Tibial artery (tissue), 4 donors: ENCODE measurements around the gene NT5DC4.

Source experiments
- DNase-seq, 2 donors: peaks; one replicate each; pipeline ENCODE4 v3.0.0-alpha.2; 2019
- H3K27ac ChIP-seq, 2 donors: fragments of 200-600 bp; sonication (generic) in 1 of 2; 1 replicate in 1 of 2; 2 replicates in 1 of 2; pipeline ENCODE4 v1.5.1; 2018 to 2019; ENCODE audit warnings: mild to moderate bottlenecking in 1 of 2
- H3K27me3 ChIP-seq, 2 donors: fragments of 200-600 bp; sonication (generic) in 1 of 2; one replicate each; pipeline versions ENCODE4 v1.5.1 to v1.6.0; 2016 to 2019
- H3K36me3 ChIP-seq, 3 donors: fragments of 200-600 bp; sonication (generic) in 2 of 3; one replicate each; pipeline ENCODE4 v1.5.1; 2016 to 2019; ENCODE audit warnings: mild to moderate bottlenecking in 2 of 3
- H3K4me1 ChIP-seq, 4 donors: fragments of 200-600 bp; sonication (generic) in 2 of 4; 1 replicate in 3 of 4; 2 replicates in 1 of 4; pipeline ENCODE4 v1.5.1; 2016 to 2019
- H3K4me3 ChIP-seq, 2 donors: fragments of 200-600 bp; sonication (generic) in 1 of 2; 1 replicate in 1 of 2; 2 replicates in 1 of 2; pipeline ENCODE4 v1.5.1; 2018 to 2019; ENCODE audit warnings: mild to moderate bottlenecking in 2 of 2
- H3K9me3 ChIP-seq, 3 donors: fragments of 200-600 bp; sonication (generic) in 1 of 3; one replicate each; pipeline ENCODE4 v1.5.1; 2016 to 2019
- intact Hi-C: fragments of 100-400 bp; cut with DNase I; formaldehyde crosslinking; loops from one replicate; pipeline ENCODE4 v1.15.0; 2023; ENCODE audit warnings: low total_unique reads
- TF ChIP-seq, protein P1 (sequence below), 2 experiments: fragments of 200-600 bp in 1 of 2; fragments of 450-650 bp in 1 of 2; IDR thresholded peaks; one replicate each; pipeline ENCODE4 v1.5.1; 2017 to 2019; ENCODE audit warnings: antibody characterized with exemption in 2 of 2, mild to moderate bottlenecking in 1 of 2, moderate library complexity in 1 of 2

The NT5DC4 gene

DNA sequence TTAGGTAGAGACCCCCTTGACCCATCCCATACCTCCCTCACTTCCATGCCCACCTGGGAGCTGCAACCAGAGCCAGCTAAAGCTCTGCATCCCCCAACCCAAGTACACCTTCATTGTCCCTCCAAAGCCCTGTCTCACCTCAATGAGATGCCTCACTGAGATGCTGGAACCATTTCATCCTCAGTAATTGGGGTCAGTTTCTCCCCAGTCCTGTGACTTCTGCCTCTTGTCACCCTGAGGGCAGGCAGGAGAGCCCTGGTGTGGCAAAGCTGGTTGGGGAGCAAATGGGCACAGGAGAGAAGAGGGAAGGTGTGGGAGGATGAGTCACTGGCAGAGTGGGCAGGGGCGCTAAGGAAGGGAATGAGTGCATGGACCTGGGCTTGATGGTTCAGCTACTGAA, 27.9 kb upstream of the NT5DC4 start:
- intact Hi-C loops = loop anchor here (10.0 kb wide), 1 partner anchor 68 kb away; no protein-coding TSS in a partner anchor
- Histone ChIP-seq H3K27me3 (no peaks in the 10 kb centered on the region), H3K27ac (no peak overlapping the region), H3K9me3 (no peaks in the 10 kb centered on the region), H3K36me3 (no peaks in the 10 kb centered on the region), H3K4me3 (no peak overlapping the region), H3K4me1 (no peaks in the 10 kb centered on the region)
- no peak for DNase-seq
- TF ChIP-seq, protein P1, sequence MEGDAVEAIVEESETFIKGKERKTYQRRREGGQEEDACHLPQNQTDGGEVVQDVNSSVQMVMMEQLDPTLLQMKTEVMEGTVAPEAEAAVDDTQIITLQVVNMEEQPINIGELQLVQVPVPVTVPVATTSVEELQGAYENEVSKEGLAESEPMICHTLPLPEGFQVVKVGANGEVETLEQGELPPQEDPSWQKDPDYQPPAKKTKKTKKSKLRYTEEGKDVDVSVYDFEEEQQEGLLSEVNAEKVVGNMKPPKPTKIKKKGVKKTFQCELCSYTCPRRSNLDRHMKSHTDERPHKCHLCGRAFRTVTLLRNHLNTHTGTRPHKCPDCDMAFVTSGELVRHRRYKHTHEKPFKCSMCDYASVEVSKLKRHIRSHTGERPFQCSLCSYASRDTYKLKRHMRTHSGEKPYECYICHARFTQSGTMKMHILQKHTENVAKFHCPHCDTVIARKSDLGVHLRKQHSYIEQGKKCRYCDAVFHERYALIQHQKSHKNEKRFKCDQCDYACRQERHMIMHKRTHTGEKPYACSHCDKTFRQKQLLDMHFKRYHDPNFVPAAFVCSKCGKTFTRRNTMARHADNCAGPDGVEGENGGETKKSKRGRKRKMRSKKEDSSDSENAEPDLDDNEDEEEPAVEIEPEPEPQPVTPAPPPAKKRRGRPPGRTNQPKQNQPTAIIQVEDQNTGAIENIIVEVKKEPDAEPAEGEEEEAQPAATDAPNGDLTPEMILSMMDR (IDR thresholded peaks at IDR 0.05) = no peak

DNA sequence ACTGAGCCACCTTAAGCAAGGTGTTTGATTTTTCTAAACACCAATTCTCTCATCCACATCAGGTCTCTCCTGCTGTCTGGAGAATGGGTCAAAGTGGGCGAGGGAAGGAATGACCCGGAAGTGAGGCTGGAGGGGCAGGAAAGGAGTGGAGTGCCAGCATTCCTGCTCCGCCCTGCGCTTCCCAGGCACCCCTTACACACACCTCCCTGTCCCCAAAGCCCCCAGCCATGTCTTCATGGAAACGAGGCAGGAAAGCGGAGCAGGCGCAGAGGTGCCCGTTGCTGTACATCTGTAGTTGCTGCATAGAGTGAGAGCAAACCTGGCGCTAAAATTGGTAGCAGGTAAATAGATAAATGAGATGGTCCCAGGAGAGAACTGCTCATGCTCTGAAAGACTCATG, 27.2 kb upstream of the NT5DC4 start:
- H3K4me1 ChIP-seq = no peaks in the 10 kb centered on the region
- TF ChIP-seq, protein P1 (IDR thresholded peaks at IDR 0.05) = no peak
- H3K4me3 ChIP-seq = no peak overlapping the region
- intact Hi-C loops = loop anchor here (10.0 kb wide), 1 partner anchor 69 kb away; no protein-coding TSS in a partner anchor
- no peak for DNase-seq
- no peak overlapping the region for H3K27ac ChIP-seq
- H3K27me3 ChIP-seq = no peaks in the 10 kb centered on the region
- H3K9me3 ChIP-seq = no peaks in the 10 kb centered on the region
- no peaks in the 10 kb centered on the region for H3K36me3 ChIP-seq

DNA sequence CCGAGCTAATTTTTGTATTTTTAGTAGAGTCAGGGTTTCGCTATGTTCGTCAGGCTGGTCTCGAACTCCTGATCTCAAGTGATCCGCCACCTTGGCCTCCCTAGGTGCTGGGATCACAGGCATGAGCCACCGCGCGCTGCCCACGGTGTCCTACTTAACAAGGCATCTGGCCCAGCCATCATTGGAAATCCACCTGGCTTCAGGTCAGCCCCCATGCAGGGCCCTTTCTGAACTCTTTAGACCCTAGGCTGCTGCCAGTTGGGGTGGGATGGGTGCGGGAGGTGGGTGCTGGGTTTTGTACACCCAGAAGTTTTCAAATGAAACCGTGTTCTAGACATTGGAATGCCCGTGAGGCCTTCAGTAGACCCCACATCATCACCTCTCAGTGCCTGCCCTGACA, 26.6 kb upstream of the NT5DC4 start:
- no peak for DNase-seq
- TF ChIP-seq, protein P1 (IDR thresholded peaks at IDR 0.05) = no peak

DNA sequence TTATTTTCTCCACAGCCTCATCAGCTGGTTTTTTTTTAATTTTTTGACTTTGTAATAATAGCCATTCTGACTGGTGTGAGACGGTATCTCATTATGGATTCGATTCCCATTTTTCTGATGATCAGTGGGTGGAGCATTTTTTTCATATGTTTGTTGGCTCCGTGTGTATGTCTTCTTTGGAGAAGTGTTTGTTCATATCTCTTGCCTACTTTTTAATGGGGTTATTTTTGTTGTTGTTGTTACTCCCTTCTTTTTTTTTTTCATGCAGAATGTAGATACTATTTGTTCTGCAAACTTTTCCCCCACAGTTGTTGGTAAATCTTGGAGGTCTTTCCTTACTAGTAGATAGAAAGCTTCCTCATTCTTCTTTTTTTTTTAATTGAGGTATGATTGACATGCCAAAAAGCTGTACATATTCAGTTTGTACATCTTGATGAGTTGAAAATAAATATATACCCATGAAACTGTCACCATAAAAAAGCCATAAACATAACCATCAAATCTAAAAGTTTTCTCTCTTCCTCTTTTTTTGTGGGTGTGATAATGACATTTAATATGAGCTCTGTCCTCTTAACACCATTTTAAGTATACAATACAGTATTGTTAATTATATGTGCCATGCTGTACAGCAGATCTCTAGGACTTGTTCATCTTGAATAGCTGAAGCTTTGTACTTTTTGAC, 21.8 kb upstream of the NT5DC4 start:
- H3K27me3 ChIP-seq = peaks cover 0 to 5% of the 10 kb centered on the region in 2 donors
- no peaks in the 10 kb centered on the region for H3K36me3 ChIP-seq
- intact Hi-C loops = loop anchor here (10.0 kb wide), 1 partner anchor 74 kb away; no protein-coding TSS in a partner anchor
- no peaks in the 10 kb centered on the region for H3K9me3 ChIP-seq
- H3K4me3 ChIP-seq = no peak overlapping the region
- no peaks in the 10 kb centered on the region for H3K4me1 ChIP-seq
- no peak for DNase-seq
- TF ChIP-seq, protein P1 (IDR thresholded peaks at IDR 0.05) = no peak
- H3K27ac ChIP-seq = no peak overlapping the region

More for the DNA sequence above, 26.6 kb upstream of the NT5DC4 start:
- Histone ChIP-seq H3K9me3 (no peaks in the 10 kb centered on the region), H3K27ac (no peak overlapping the region), H3K4me1 (no peaks in the 10 kb centered on the region), H3K27me3 (no peaks in the 10 kb centered on the region), H3K4me3 (no peak overlapping the region), H3K36me3 (no peaks in the 10 kb centered on the region)
- intact Hi-C loops = loop anchor here (10.0 kb wide), 1 partner anchor 69 kb away; no protein-coding TSS in a partner anchor

DNA sequence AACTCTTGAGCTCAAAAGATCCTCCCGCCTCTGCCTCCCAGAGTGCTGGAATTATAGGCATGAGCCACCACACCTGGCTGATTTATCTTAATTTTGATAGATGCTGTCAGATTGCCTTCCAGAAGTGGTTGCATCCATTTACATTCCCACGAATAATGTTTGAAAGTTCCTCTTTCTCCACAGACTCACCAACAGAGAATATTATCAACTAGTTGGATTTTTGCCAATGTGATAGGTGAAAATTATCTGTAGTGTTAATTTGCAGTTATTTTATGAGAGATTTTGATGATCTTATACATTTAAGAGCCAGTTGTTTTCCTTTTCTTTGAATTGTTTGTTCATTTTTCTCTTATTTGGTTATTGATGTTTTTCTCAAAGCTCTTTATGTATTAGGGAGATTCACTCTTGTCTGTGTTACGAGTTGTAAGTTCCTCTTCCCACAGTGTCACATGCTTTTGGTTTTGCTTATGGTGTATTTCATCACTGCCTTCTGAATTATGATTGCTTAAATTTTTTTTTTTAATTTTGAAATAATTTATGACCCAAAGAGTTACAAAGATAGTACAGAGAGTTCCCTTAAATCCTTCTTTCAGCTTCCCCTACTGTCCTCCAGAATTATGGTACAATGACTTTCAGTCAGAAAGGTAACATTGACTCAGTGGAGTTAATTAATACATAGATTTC, 20.7 kb upstream of the NT5DC4 start:
- Histone ChIP-seq H3K9me3 (no peaks in the 10 kb centered on the region), H3K27me3 (peaks cover 0 to 5% of the 10 kb centered on the region in 2 donors), H3K36me3 (no peaks in the 10 kb centered on the region), H3K27ac (no peak overlapping the region), H3K4me3 (no peak overlapping the region), H3K4me1 (no peaks in the 10 kb centered on the region)
- TF ChIP-seq, protein P1 (IDR thresholded peaks at IDR 0.05) = no peak
- DNase-seq = no peak
- intact Hi-C loops = loop anchor here (10.0 kb wide), 1 partner anchor 75 kb away; no protein-coding TSS in a partner anchor
